Pons (tissue), 1 donor: ENCODE measurements around the gene HYAL4.
A peak's percentile ranks its signal among the peaks of the same experiment; 100 is the strongest.
"Not testable (repeated sequence)": the region's sequence is repeated elsewhere in the genome, so short reads cannot be mapped to it uniquely, and the experiment has no call there.

Experiments used
- DNase-seq: peaks from one replicate; pipeline ENCODE4 v3.0.0-alpha.2; 2016; ENCODE audit warnings: low spot score

HYAL4 gene

GRCh38 chr7:123847868-123848267 is 2.9 kb downstream of the HYAL4 start:
- DNase-seq, result no peak

- no peak for DNase-seq
Observed at GRCh38 chr7:123849855-123850254, 4.9 kb downstream of the HYAL4 start.

GRCh38 chr7:123851404-123851803 is 6.4 kb downstream of the HYAL4 start:
- not testable (repeated sequence) for DNase-seq

GRCh38 chr7:123854291-123854690 is 9.3 kb downstream of the HYAL4 start:
- not testable (repeated sequence) for DNase-seq

DNA sequence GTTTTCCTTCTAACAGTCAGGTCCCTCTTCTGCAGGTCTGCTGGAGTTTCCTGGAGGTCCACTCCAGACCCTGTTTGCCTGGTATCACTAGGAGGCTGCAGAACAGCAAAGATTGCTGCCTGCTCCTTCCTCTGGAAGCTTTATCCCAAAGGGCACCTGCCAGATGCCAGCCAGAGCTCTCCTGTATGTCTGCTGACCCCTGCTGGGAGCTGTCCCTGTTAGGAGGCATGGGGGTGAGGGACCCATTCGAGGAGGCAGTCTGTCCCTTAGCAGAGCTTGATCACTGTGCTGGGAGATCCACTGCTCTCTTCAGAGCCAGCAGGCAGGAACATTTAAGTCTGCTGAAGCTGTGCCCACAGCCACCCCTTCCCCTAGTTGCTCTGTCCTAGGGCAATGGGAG is 11.5 kb downstream of the HYAL4 start:
- DNase-seq, result not testable (repeated sequence)

- no peak for DNase-seq
Observed at GRCh38 chr7:123860848-123861247, 15.9 kb downstream of the HYAL4 start.

- DNase-seq, result no peak
Observed at GRCh38 chr7:123862775-123863174, 17.8 kb downstream of the HYAL4 start.

DNA sequence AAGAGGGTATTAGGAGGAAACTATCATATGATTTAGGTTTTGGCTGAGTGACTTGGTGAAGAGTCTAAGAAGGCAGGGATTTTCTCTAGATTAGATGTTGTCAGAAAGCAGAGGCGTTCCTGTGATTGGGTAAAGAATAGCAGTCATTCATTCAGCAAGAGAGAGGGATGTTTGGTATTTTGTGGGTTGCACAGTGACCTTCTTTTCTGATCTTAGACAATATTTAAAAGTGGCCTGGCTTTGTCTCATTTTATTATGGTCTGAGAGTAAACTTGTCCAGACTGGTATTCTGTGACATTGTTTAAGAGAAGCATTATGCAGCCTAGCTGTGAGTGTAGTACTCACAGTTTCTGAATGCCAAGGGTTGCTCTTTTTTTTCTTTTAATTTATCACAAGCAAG is 18.5 kb downstream of the HYAL4 start:
- no peak for DNase-seq

DNA sequence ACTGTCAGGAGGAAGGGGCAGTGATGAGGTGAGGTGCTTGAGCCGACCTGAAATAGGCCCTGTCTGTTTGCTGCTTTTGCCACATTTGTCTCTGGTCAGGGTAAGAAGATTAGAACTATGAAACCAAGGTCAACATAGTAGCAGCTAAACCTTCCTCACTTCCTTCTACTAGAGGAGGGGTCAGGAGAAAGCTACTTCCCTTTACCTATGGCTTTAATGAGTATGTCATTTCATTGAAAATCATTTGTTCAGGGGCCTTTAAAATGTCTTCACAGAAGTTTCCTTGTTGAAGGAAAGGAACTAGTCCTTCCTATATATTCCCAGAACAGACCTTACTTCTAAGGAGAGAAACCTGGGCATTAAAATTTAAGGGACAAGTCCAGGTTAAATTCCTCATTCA is 19.0 kb downstream of the HYAL4 start:
- no peak for DNase-seq

GRCh38 chr7:123864436-123864835 is 19.5 kb downstream of the HYAL4 start:
- DNase-seq, result no peak

DNA sequence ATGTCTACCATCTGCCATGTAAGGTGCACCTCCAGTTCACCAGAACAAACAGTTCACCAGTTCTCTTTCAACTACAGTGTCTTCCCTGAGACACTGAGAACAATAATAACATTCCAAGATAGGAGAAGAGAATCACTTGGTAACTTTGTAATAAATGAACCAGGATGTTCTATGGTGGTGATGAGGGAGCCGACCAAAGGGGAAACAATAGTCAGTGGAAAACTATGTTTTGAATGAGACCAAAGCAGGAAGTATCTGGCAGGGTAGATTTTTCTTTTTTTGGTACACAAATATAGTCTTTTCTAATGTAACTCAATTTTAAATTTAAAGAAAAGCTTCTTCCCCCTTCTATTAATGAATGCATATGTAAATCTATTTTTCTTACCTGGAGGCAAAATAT is 20.0 kb downstream of the HYAL4 start:
- DNase-seq, result no peak

DNA sequence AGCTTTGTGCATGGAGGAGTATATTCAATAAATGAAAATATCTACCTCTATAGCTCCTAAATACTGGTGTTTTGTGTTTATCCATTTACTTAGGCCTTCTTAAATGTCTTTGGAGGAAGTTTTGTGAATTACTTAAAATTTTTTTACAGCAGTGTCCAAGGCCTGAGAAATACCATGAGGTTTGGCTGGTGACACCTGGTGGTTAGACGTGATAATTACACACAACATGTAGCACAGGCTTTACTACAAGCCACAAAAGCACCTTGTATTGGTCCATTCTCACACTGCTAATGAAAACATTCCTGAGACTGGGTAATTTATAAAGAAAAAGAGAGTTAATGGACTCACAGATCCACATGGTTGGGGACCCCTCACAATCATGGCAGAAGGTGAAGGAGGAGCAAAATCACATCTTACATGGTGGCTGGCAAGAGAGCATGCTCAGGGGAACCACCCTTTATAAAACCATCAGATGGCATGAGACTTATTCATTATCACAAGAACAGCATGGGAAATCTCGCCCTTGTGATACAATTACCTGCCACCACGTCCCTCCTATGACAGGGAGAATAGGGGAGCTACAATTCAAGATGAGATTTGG is 20.6 kb downstream of the HYAL4 start:
- DNase-seq, result peak; percentile 73

DNA sequence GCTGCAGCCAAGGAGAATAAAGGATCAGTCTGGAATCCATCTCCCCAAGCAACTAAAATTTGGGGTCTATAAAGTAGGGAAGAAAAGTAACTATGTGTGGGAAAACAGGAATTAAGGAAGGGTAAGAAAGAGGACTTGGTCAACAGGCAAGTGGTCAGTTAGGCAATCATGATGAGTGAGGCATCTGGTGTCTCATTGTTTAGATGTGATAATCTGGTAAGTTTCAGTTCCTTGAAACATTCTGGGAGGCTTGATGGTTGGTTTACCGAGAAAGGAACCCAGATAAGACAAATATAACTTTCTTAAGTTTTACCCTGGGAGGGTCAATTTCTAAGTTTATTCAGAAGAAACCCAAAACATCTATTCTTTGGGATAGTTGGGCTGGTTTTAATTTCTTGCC is 22.3 kb downstream of the HYAL4 start:
- peak; percentile 38 for DNase-seq

- peak; percentile 43 for DNase-seq
Observed at GRCh38 chr7:123871998-123872867, 27.3 kb downstream of the HYAL4 start.

GRCh38 chr7:123872908-123873307 is 27.9 kb downstream of the HYAL4 start:
- DNase-seq, result no peak

- no peak for DNase-seq
Observed at GRCh38 chr7:123876557-123877256, 31.7 kb downstream of the HYAL4 start.

GRCh38 chr7:123879628-123880027 is 34.7 kb downstream of the HYAL4 start:
- DNase-seq, result no peak

DNA sequence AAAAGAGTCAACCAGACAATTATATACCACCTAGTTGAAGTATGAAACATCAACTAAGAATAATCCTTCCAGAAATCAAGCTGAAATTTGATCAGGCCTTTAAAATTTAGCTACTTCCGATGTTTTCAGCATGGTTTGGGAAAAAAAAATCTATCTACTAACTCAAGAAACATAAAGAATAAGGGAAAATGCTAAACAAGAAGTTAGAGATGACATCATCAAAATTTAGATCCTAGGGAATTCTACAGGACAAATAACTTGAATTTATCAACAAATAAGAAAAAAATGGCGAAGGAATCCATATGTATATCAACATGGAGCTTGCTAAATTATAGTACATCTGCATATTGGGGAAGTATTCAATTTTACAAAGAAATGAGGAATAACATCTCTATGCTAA is 36.3 kb downstream of the HYAL4 start:
- no peak for DNase-seq

- DNase-seq, result no peak
Observed at GRCh38 chr7:123883154-123883553, 38.2 kb downstream of the HYAL4 start.

DNA sequence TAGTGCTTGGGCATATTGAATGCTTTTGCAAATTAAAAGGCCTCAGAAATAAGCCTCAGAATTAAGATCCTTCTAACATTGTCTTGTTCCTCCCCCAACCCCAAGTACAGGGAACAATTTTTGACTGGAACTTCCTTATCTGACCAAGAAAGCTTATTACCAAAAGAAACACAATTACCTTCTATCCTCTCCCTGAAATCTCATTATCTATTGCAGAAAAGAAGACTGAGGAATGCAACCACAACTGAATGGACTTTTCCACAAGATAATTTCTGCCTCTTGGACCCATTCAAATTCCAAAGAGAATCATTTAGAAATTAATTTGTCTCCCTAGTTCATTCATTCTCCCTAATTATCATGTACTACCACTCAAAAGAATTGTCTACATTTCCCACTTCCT is 43.2 kb downstream of the HYAL4 start:
- DNase-seq, result no peak

- DNase-seq, result not testable (repeated sequence)
Observed at GRCh38 chr7:123894753-123895152, 49.8 kb downstream of the HYAL4 start.

- DNase-seq, result no peak
Observed at GRCh38 chr7:123901101-123901500, 56.1 kb downstream of the HYAL4 start.

GRCh38 chr7:123905714-123906113 is 60.7 kb downstream of the HYAL4 start:
- no peak for DNase-seq
